ENCODE data around the gene ERAL1. TPM values are rescaled to one million over a fixed set of nuclear protein-coding genes. Genes with fewer than 3 reads are reported as not detected.

ERAL1 gene
- total and polyA plus RNA-seq, 2 of the 8 experiments (the other 6 are each of a cell fraction or from before 2014, with no cell fraction given) = 67.8 to 122 TPM

DNA sequence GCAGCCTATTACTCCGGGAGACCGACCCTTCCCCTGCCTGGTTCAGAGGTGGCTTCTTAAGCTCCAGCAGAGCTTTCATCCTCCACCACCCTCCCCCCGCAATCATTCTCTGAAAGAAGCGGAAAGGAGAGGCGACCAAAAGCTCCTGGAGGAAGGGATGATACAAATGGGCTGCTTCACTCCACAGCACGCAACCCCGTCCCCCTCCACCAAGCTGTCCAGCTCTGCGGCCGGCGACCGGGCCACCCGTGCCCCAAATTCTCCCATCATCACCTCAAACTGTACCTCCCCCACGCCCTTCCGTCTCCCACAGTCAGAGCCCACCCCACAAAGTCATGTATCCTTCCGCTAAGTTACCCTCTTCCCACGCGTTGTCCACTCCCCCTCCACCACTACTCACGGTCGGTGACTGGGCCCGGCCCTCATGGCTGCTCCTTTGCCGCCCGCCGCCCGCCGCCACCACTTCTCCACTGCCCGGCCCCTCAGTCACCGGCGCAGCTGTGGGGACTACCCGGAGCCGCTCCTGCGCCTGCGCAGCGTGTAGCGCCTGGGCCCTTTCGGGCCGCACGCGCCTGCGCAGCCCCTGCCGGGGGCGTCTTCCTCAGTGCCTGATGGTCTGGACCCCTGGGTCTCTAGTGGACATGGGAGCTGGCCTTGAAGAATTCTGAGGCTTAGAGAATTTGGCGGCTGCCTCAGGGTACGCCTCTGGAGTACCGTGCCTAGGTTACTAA is 12.4 kb upstream of the ERAL1 start, which contains the start of gene FAM222B (continued):
- TF ChIP-seq, protein P1, sequence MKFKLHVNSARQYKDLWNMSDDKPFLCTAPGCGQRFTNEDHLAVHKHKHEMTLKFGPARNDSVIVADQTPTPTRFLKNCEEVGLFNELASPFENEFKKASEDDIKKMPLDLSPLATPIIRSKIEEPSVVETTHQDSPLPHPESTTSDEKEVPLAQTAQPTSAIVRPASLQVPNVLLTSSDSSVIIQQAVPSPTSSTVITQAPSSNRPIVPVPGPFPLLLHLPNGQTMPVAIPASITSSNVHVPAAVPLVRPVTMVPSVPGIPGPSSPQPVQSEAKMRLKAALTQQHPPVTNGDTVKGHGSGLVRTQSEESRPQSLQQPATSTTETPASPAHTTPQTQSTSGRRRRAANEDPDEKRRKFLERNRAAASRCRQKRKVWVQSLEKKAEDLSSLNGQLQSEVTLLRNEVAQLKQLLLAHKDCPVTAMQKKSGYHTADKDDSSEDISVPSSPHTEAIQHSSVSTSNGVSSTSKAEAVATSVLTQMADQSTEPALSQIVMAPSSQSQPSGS (IDR thresholded peaks at IDR 0.05; ENCODE audit: low read length) = no peak
- TF ChIP-seq SIN3A (conservative IDR thresholded peaks at IDR 0.05 in 1 of 2, IDR thresholded peaks at IDR 0.05 in 1 of 2; ENCODE audit: low read depth in 1 of 2, low read length in 2 of 2) = peak in 1 of 2 experiments; percentile 48; a peak in 1 of 4 replicates
- no peak for TF ChIP-seq TEAD4 (IDR thresholded peaks at IDR 0.05; ENCODE audit: low read depth, low read length)
- TF ChIP-seq POLR2A (IDR thresholded peaks at IDR 0.05; ENCODE audit: control extremely low read depth in 1 of 2, low read depth in 2 of 2, low read length in 2 of 2) = peak in 1 of 2 experiments; percentile 50; a peak in 1 of 3 replicates
- peak; percentile 73; the same call in 1 of the 2 replicates for TF ChIP-seq TAF1 (IDR thresholded peaks at IDR 0.05; ENCODE audit: low read depth, low read length)
- no peak for TF ChIP-seq MAFK (IDR thresholded peaks at IDR 0.05; ENCODE audit: low read depth, low read length)
- peak; percentile 59 for TF ChIP-seq ASH2L (IDR thresholded peaks at IDR 0.05; ENCODE audit: low read length)
- TF ChIP-seq, protein P2, sequence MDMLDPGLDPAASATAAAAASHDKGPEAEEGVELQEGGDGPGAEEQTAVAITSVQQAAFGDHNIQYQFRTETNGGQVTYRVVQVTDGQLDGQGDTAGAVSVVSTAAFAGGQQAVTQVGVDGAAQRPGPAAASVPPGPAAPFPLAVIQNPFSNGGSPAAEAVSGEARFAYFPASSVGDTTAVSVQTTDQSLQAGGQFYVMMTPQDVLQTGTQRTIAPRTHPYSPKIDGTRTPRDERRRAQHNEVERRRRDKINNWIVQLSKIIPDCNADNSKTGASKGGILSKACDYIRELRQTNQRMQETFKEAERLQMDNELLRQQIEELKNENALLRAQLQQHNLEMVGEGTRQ (IDR thresholded peaks at IDR 0.05; ENCODE audit: low read length) = no peak; the same call in 1 of the 2 replicates

Data from H1 (cell line).